SK-N-MC (cell line): ENCODE data around the gene HUNK.

ENCODE experiments used
- DNase-seq: peaks from one replicate; pipeline ENCODE4 v3.0.0-alpha.2; 2011; ENCODE audit warnings: low read depth, low spot score
- H3K27ac ChIP-seq: fragments of 200-600 bp; sonication (generic); 2 replicates; pipeline ENCODE4 v1.5.1; 2016; ENCODE audit warnings: mixed run types
- H3K36me3 ChIP-seq: fragments of 200-600 bp; sonication (generic); 2 replicates; pipeline ENCODE4 v1.6.1; 2017; ENCODE audit warnings: antibody characterized with exemption, low read length, mixed read lengths; ENCODE audit not compliant: insufficient read depth
- H3K4me3 ChIP-seq: fragments of 200-600 bp; sonication (generic); 2 replicates; pipeline ENCODE4 v1.5.1; 2016
- H3K9ac ChIP-seq: fragments of 200-600 bp; sonication (generic); 2 replicates; pipeline ENCODE4 v1.8.0; 2017; ENCODE audit warnings: mixed run types, mixed read lengths; ENCODE audit not compliant: insufficient read length
- H3K9me3 ChIP-seq: fragments of 200-600 bp; sonication (generic); 2 replicates; pipeline ENCODE4 v1.6.1; 2017; ENCODE audit warnings: low read depth, mild to moderate bottlenecking, antibody characterized with exemption, low read length, moderate library complexity, mixed read lengths
- EZH2 ChIP-seq: fragments of 200-600 bp; sonication (generic); IDR thresholded peaks from one replicate; pipeline ENCODE4 v1.6.1; 2017; ENCODE audit warnings: antibody characterized with exemption
- FOXP2 ChIP-seq: optimal IDR thresholded peaks from 2 replicates; pipeline ENCODE3; 2011; ENCODE audit warnings: mild to moderate bottlenecking, moderate library complexity; ENCODE audit not compliant: insufficient read depth; ENCODE audit errors: extremely low read length, control extremely low read depth
- POLR2AphosphoS5 ChIP-seq: IDR thresholded peaks from 2 replicates; pipeline ENCODE4 v1.6.1; 2012; ENCODE audit warnings: mild to moderate bottlenecking, low read depth, low read length, borderline replicate concordance

HUNK gene

GRCh38 chr21:32048353-32048752 is 175.5 kb downstream of the HUNK start:
- DNase-seq, result no peak
- H3K27ac ChIP-seq, result no peak overlapping the region
- H3K9me3 ChIP-seq, result no peaks in the 10 kb centered on the region
- H3K36me3 ChIP-seq, result no peaks in the 10 kb centered on the region
- TF ChIP-seq EZH2 (no peak), FOXP2 (no peak), POLR2AphosphoS5 (no peak)
- H3K4me3 ChIP-seq, result no peak overlapping the region
- H3K9ac ChIP-seq, result no peak overlapping the region
